Fibroblast of skin of abdomen (primary cell): ENCODE results near the gene CDKN1A.

Experiments
- DNase-seq: peaks from one replicate; pipeline ENCODE4 v3.0.0-alpha.2; 2013

The CDKN1A gene

GRCh38 chr6:36656441-36656840 lies 22.1 kb upstream of the CDKN1A start:
- no peak for DNase-seq

- DNase-seq: no peak
Observed at GRCh38 chr6:36657271-36657670, 21.2 kb upstream of the CDKN1A start.

GRCh38 chr6:36657942-36658544 lies 20.5 kb upstream of the CDKN1A start:
- peak; percentile 88 for DNase-seq

GRCh38 chr6:36659271-36659670 lies 19.2 kb upstream of the CDKN1A start:
- peak; percentile 87 for DNase-seq

- DNase-seq: peak; percentile 35
Observed at GRCh38 chr6:36660771-36661471, 17.6 kb upstream of the CDKN1A start.

- DNase-seq: no peak
Observed at GRCh38 chr6:36662380-36662779, 16.1 kb upstream of the CDKN1A start.

- DNase-seq: no peak
Observed at GRCh38 chr6:36662827-36663256, 15.7 kb upstream of the CDKN1A start.

- DNase-seq: no peak
Observed at GRCh38 chr6:36663504-36664446, 14.7 kb upstream of the CDKN1A start.

GRCh38 chr6:36665180-36665579 lies 13.3 kb upstream of the CDKN1A start:
- DNase-seq: no peak

- DNase-seq: no peak
Observed at GRCh38 chr6:36666287-36666686, 12.2 kb upstream of the CDKN1A start.

- DNase-seq: peak; percentile 78
Observed at GRCh38 chr6:36666826-36667591, 11.5 kb upstream of the CDKN1A start.

- DNase-seq: no peak
Observed at GRCh38 chr6:36668591-36668990, 9.9 kb upstream of the CDKN1A start.

- no peak for DNase-seq
Observed at GRCh38 chr6:36669002-36669401, 9.5 kb upstream of the CDKN1A start.

GRCh38 chr6:36670271-36670670 lies 8.2 kb upstream of the CDKN1A start:
- no peak for DNase-seq

GRCh38 chr6:36671687-36672375 lies 6.7 kb upstream of the CDKN1A start:
- no peak for DNase-seq

- no peak for DNase-seq
Observed at GRCh38 chr6:36673882-36674281, 4.6 kb upstream of the CDKN1A start.

- DNase-seq: no peak
Observed at GRCh38 chr6:36674942-36675341, 3.6 kb upstream of the CDKN1A start.

GRCh38 chr6:36676141-36677058 lies 2.1 kb upstream of the CDKN1A start:
- DNase-seq: peak; percentile 50

GRCh38 chr6:36677059-36677749 lies 1.3 kb upstream of the CDKN1A start:
- DNase-seq: peak; percentile 31
